Renal cortex interstitium (tissue), 11 donors: ENCODE results near the gene GPS1. TPM values are rescaled to one million over a fixed set of nuclear protein-coding genes. Genes with fewer than 3 reads are reported as not detected.

ENCODE experiments used
- DNase-seq, 11 donors: peaks; one replicate each; pipeline ENCODE4 v3.0.0-alpha.2; 2013; ENCODE audit warnings: low read depth in 9 of 11, low spot score in 4 of 11; ENCODE audit errors: extremely low read depth in 1 of 11
- polyA plus RNA-seq, 3 donors: library from polyadenylated mRNA; unstranded; fragments of 120-200 nt; gene quantifications; one replicate each; pipeline ENCODE4 v1.2.1, GENCODE V29; 2013; ENCODE audit not compliant: insufficient read length in 3 of 3

The GPS1 gene
- polyA plus RNA-seq, 3 donors = 98.3 to 138 (median 132) TPM

DNA sequence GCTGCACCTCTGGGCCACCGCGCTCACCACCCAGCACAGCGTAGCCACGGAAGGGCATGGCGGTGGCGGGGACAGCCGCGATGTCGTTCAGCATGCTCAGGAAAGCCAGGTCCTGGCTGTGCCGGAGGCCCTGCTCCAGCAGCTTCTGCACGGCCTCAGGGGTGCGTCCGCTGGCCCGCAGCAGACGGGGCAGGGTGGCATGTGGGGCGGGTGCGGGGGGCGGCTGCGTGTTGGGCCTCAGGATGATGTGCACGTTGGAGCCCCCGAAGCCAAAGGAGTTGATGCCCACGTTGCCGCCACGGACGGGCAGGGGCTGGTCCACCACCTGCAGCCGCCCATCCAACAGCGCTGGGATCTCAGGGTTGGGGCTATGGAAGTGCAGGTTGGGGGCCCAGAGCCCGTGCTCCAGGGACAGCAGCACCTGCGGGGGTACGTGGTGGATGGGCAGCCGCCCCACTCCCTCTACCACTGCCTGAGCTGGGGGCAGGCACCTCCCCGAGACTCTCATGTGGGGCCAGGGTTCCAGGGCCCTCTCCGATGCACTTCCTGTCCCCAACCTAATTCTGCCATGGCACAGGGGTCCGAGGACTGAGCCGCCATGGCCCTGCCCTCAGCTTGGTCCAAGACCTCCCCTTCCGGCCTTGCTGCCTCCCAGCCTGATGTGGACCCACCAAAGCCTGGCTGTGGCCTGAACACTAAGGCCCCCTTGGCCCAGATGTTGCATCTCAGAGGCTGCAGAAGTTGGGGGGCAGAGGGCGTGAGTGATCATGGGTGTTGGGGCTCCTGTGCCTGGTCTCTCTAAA lies 39.8 kb downstream of the GPS1 start:
- no peak for DNase-seq

DNA sequence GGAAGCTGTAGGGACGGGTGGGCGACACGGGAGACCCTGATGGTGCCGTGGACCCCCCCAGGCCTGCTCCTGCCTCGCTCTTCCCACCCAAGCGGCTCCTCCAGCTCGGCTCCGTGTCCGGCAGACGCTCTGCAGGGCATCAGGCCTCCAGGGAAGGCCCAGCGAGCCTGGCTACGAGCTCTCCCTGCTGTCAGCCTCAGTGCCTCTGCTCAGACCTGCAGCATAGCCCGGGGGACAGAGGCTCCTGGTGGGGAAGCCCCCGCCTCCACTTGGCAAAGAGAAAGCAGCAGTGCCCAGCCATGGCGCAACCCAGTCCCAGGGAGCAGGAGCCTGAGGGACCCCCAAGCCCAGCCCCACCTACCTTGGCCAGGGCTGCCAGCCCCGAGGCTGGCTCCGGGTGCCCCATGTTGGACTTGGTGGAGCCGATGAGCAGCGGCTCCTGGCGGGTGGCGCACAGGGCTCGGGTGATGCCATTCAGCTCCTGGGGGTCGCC lies 40.4 kb downstream of the GPS1 start:
- DNase-seq = no peak

DNA sequence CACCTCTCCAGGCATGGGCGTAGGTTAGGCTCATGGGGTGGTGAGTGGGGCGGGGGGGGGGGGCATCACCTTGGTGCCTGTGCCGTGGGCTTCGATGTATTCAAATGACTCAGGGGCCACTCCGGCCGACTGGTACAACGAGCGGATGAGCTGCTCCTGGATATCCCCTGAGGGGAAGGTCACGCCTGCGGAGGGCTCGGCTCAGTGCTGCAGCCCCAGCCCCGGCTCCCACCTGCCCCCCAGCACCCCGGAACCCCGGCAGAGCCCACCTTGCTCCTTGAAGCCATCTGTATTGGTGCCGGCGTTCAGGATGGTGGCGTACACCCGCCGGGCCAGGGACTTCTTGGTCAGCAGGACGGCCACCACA lies 40.9 kb downstream of the GPS1 start:
- DNase-seq = no peak

DNA sequence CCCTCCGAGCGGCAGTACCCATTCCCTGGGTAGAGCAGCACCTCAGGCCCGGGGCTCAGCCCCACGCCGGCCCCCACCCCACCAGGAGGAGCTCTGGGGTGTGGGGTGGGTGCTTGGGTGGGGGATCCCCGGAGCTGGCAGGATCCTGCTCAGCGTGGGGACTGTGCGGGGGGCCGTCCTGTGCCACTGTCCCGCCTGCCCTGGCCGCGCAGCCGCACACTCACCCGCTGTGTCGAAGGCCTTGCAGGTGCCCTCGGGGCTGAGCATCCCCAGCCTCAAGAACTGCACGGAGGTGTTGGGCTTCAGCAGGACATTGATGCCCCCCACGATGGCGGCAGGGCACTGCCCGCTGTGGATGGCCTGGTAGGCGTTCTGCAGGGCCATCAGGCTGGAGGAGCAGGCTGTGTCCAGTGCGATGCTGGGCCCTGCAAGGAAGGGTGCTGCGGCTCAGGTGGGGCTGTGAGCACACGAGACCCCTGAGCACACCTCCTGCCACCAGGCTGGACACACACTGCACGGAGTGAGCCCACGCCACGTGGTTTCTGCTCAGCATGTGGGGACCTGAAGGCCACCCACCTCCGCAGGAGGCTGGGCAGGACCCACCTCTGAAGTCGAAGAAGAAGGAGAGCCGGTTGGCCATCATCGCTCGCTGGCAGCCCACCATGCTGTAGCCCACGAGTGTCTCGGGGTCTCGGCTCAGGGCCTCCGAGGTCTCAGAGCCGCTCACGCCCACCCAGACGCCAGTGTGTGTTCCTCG lies 41.5 kb downstream of the GPS1 start:
- DNase-seq = no peak

DNA sequence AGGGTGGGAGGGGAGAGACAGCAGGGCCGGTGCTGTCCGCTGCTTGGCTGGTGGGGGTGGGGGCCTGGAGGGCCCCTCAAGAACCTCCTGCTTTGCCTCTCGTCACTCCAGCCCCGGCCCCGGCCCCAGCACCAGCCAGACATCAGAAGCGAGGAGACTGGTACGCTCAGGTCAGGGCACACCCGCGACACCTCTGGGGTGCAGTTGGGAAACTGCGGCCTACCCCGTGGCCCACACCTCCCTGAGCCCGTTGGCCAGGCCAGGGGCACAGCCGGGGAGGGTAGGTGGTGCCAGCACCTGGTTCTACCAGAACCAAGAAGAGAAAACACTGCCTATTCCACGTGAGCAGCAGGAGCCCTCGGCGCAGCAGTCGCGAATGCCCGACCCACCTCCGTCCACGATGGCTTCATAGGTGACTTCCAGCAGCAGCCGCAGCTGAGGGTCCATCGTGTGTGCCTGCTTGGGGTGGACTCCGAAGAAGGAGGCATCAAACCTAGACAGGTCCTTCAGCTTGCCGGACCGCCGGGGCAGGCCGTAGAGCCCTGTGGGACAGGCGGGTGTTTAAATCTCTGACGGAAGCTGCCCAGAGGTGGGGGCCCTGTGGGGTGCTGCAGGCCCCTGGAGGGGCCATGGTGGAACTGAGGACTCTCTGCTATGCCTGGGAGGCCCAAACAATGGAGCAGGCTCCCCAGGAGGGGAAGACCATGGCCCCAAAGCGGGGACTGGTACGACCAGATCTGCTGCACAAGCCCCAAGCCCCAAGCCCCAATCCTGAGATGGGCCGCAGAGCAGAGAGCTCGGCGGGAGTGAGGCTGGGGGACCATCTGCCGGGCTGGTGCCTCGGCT lies 43.5 kb downstream of the GPS1 start:
- no peak for DNase-seq

DNA sequence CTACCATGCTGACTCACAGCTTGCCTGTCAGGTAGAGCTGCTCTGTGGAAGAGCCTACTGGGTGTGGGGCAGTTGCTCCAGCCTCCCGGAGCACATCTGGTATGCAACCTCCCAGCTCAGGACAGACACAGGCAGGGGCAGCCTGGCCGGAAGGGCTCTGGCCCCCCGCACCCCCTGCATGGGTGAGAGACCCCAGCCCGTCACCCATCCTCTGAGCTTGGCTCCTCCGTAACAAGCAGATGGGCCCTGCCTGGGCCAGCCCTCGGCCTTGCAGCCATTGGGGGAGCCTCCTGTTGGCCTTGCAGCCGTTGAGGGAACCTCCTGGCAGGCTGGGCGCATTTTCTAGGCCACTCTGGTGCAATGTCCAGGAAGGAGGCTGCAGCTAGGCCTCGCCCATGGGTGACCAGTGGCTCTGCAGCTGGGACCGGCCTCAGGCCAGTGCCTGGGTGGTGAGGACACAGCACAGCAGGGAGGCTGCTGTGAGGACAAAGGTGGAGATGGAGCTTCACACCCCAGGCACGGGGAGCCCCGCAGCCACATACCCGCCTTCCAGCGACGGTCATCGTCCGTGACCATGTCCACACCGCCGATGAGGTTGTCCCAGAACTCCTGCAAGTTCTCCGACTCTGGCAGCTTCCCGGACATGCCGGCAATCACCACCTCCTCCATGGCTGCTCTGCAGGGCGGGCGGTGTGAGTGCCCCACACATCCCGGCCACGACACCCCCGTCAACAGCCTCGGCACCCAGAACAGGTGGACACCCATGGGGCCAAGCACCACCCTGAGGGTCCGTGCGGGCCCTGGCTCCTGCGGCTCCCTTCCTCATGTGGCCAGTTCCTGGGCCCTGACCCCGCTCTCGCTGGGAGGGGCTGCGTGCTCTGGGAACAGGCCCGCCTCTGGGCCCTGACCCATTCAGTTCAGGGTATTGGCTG lies 44.3 kb downstream of the GPS1 start:
- DNase-seq = no peak

DNA sequence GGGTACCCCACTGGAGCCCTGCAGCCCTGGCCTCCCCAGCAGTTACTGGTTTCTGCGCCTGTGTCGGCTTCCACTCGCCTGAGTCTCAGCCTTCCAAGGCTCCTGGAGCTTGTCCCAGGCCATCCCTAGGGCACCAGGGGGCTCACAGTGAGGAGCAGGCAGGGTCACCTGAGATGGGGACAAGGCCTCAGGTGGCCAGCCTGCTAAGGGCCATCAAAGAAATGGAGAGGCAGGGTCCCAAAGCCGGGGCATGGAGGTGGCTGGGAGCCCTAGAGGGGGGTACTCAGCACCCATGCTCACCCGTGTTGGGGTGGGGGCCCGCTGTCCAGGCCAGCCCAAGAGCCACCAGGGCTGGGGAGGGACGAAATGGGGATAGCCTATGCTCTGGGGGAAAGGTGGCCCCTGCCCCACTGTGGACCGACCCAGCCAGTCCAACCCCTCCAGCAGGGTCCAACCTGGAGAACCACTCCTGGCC lies 45.0 kb downstream of the GPS1 start:
- no peak for DNase-seq

DNA sequence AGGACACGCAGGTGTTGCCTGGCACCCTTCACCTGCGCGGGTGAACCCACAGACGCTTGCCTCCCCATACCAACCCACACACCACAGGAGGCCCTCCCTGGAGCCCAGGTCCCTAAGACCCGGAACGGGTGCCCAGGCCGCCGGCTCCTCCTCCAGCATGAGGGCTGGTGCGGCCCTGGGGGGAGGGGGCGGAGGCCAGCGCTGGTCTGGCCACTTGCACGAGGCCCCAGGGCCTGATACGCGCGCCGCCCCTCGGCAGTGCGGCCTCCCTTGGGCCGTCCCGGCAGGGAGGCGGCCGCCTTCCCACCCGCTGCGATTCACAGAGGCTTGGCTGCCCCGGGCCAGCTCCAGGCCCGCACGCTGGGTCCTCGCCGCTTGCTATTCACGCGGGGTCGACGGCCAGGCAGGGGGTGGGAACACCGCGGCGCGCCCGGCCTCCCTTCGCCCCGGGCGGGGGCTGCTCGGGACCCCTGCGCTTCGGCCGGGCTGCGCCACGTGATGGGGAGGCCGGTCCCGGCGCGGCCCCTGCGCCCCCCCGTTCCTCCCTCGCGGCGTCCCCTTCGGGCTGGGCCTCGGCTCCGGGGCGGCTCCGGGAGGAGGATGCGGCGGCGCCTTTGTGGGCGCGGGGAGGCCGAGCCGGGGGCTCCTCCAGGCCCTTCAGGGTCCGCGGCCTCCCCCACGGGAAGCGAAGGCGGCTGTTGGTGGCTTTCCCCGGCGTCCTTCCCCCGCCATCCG lies 45.7 kb downstream of the GPS1 start:
- no peak for DNase-seq

DNA sequence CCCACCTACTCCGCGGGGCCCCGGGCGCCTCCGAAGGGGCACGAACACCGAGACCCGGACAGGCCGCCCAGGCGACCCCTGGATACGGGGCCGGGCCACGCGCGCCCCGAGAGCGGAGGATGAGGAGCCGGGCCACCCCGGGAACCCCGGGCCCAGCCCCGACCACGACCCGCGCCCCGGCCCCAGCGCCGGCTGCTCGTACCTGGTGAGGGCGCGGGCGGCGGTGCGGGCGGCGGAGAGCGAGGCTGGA lies 46.1 kb downstream of the GPS1 start:
- DNase-seq = no peak

DNA sequence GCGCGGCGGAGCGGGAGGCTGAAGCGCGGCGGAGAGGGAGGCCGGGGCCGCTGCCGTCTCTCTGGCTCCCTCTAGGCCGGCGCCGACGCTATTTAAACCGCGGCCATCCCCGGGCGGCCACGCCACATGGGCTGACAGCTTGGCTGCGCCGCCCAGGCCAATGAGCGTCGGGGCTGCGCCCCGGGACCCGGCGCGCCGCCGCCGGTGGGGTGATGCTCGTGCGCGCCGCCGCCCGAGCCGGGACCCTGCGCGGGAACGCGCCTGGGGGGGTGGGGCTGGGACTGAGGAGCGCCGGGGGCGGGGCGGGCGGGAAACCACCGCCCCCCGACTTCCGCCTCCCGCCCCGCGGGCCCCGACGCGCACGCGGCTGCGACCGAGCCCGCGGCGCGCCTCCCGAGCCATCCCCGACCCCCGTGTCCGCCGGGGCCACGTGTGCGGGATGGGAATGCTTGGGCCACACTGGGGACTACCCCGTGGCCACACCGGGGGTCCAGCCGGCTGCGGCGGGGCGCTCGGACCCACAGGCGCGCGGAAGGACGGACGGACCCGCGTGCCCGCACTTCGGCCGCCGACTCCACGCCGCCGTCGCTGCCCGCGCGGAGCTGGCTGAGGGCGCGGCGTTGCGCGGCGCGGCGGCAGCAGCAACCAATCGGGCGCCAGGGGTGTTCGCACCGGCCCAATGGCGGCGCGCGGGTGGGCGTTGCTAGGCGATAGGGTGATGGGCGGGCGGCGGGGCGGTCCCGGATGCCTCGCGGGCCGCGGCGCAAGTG lies 46.7 kb downstream of the GPS1 start, which contains the start of gene FASN:
FASN (minus strand) TSS at position 68 of the 770 bp plus-strand sequence. CDS start 1,791 bp downstream, outside the sequence.
- peak; percentile 75 to 93 (median 90) for DNase-seq

DNA sequence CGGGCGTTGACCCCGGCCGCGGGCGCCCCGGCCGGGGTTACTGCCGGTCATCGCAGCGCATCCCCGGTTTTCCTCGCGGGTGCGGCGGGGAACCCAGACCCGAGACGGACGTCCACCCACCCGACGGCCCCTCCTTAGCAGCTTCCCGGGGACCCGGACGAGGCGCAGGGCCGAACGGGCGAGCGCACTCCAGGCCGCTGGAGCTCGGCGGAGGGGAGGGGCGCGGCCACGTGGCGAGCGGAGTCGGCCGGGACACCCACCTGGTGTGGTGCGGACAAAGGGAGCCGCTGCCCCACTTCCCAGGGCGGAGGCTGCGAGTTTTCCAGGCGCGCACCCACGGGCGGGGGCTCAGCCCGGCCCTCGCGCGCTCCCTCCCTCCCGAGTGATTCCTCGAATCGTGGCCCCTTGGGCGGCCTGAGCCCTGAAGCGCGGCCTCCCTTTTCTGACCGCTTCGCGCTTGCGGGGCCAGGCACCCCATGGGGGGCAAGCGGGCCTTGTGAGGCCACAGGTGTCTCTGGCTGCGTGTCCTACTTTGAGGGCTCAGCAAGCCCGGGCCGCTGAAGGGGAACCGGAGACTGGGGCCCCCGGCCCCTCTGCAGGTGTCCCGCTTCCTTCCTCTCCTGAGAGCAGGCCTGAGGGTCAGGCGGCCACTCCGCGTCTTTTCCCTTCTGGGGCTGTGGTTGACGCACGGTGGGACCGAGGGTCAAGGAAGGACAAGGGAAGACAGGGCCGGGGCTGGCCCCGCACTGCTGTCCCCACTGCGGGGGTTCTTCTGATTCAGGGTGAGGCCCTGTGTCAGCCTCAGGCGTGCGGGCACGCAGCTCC lies 47.5 kb downstream of the GPS1 start:
- no peak for DNase-seq

DNA sequence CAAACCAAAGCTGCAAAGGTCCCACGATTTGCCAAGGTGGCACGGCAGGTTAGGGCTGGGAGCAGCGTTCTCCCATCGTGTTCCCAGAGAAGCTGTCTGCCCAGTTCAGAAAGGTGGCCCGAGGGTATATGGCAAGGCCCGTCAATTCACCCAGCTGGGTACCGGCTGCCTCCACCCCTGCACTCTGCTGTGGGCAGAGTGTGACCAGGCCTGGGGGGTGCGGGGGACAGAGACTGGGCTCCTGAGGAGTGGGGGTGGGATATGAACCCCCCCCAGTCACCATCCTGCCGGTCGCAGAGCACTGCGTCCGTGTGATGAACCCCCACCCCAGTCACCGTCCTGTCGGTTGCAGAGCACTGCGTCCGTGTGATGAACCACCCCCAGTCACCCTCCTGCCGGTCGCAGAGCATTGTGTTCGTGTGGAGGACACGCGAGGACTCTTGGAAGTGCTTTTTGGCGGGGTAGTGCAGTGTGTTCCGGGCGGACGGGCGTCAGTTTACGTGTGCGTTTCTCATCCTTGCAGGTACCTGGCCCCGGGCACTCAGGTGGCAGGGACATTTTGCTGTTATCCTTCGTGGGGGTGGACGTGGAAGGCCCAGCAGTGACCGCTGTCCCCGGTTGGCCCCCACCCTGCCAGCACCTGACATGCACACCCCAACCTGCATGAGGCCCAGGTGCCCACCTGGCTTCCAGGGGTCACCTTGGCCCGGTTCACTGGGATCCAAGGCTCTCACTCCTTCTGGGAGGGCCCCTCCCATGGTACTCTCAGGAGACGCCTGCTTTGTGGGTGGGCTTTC lies 49.0 kb downstream of the GPS1 start:
- no peak for DNase-seq

DNA sequence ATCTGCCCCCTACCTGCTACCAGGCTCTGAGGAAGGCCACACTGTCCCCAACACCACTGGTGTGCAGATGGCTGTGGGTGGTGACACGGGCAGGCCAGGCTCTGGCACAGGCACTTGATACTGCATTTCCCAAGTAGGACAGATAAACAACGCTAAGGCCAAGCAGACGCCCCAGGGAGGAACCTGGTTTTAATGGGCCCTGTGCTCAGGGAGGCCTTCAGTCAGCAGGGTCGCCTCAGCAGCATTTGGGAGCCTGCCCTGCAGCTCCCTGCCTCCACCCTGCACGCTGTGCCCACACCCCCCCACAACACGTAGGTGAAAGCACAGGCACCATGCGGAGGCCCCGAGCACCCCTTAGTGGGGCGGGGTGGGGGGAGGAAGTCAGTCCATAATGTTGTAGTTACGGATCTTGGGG lies 49.6 kb downstream of the GPS1 start:
- DNase-seq = no peak

DNA sequence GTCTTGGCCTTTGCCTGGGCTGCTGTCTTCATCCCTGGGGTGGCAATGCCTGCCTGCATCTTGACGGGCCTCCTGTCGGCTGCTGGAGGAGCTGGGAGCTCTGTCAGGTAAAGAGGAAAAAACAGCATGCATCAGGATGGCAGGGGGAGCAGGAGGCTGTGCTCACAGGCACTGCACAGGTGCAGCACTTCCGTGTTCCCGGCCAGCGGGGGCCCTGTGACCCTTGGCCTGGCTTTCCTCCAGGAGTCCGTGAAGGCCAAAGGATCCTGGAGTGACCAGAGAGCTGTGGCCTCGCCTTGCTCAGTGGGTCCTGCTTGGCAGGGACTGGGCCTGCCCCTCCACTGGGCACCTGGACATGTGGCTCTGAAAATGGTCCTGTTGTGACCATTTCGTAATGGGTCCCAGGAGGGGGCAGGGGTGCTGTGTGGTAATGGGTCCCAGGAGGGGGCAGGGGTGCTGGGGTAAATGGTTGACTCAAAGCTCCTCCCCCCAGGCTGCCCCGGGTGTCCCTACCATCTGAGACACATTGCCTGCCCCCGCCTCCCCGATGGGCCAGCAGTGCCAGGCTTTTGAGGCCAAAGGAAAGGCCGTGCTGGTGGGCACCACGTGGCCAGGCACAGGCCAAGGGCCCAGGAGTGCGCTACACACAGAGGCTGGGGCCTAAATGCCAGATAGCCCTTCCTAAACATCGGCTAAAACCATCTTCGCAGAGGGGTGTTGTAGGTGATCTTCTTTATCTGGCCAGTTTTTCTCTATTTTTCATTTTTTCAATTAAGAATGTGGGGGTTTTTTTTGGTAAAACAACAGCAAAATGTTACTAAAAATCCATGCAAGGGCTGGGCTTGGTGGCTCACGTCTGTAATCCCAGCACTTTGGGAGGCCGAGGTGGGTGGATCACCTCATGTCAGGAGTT lies 50.3 kb downstream of the GPS1 start:
- no peak for DNase-seq
